ES-I3 (cell line): ENCODE data around the gene RNF19B.

ENCODE experiments used
- H3K36me3 ChIP-seq: 2 replicates; pipeline ENCODE4 v1.6.1; 2013; ENCODE audit warnings: mild to moderate bottlenecking, low read length, control low read depth, moderate library complexity; ENCODE audit not compliant: insufficient read depth
- H3K4me1 ChIP-seq: 2 replicates; pipeline ENCODE4 v1.6.1; 2013; ENCODE audit warnings: mild to moderate bottlenecking, control low read depth, low read length; ENCODE audit not compliant: insufficient read depth
- H3K9ac ChIP-seq: 2 replicates; pipeline ENCODE4 v1.6.1; 2013; ENCODE audit warnings: low read depth, mild to moderate bottlenecking, low read length, moderate library complexity
- H3K9me3 ChIP-seq: 2 replicates; pipeline ENCODE4 v1.6.1; 2013; ENCODE audit warnings: mild to moderate bottlenecking, low read length, moderate library complexity; ENCODE audit not compliant: control insufficient read depth, insufficient read depth

RNF19B gene

DNA sequence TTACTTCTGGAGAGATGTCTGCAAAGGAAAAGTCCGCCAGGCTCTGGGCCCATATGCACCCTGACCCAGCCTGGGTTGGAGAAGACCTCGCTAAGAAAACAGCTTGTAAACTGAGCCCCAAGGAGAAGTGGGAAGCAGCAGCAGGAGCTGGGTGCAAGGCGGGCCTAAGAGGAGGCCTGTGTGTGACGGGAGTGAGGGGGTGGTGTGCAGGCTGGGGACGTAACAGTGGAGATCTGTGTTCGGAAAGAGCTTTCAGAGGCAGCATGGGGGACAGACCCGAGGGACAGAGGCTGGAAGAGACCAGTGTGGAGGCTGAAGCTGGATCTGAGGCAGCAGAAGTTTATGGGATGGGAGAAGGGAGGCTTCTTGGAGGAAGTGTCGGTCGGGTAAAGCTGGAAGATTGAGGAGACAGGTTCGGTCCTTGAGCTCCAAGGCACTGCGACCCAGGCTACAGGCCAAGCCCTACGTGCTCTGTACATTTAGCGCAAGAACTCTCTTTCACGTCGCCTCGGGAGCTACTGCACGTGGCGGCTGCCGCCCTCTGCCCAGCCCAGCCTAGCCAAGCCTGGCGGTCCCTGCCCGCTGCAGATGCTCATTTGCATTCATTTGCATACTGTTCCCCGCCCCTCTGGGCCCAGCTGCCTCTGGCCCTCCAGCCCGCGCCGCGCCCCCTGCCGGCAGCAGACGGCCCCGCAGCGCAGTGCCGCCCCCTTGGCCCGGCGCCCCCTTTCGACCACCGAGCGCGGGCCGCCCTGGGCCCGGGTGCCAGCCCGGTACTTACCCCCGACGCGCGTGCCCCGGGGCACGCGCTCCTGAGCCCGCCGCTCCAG, 72.0 kb downstream of the RNF19B start:
- H3K4me1 ChIP-seq, result no peaks in the 10 kb centered on the region; the same call in 1 of the 2 replicates
- H3K9ac ChIP-seq, result peak overlapping the region; percentile 74

DNA sequence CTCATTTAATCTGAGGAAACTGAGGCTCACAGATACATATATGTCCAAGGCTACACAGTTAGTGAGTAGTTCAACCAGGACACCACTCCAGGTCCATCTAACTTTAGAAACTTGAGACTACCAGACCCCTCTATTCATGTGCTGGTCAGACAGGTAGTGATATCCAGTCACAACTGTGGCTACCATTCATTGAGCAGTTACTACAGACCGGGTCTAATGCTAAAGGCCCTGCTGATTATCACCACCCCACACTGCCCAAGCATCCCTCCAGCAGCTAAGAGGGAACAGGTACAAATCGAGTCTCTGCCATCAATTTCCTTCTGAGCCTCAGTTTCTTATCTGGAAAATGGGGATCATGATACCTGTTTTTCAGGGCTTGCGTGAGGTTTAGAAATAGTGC, 73.0 kb downstream of the RNF19B start:
- Histone ChIP-seq H3K9ac (no peak overlapping the region), H3K36me3 (no peaks in the 10 kb centered on the region), H3K4me1 (no peaks in the 10 kb centered on the region; the same call in 1 of the 2 replicates), H3K9me3 (no peaks in the 10 kb centered on the region)

More for the DNA sequence above, 72.0 kb downstream of the RNF19B start:
- no peaks in the 10 kb centered on the region for H3K9me3 ChIP-seq
- H3K36me3 ChIP-seq, result no peaks in the 10 kb centered on the region

DNA sequence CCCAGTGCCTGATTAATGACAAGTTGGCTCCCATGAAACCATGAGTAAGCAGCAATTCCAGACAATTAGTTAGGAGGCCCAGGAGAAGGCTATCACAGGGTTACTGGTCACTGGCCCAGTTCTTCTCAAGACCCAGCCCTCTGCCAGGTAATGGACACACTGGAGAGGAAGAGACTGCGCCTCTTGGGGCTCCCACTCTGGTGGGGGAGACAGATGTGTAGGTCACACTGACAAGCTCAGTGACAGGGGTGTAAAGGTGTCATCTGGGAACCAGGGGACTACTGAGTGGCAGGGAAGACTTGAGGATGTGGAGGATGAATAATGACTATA, 73.4 kb downstream of the RNF19B start:
- no peaks in the 10 kb centered on the region; the same call in 1 of the 2 replicates for H3K4me1 ChIP-seq
- no peak overlapping the region for H3K9ac ChIP-seq
- no peaks in the 10 kb centered on the region for H3K9me3 ChIP-seq
- H3K36me3 ChIP-seq, result no peaks in the 10 kb centered on the region

DNA sequence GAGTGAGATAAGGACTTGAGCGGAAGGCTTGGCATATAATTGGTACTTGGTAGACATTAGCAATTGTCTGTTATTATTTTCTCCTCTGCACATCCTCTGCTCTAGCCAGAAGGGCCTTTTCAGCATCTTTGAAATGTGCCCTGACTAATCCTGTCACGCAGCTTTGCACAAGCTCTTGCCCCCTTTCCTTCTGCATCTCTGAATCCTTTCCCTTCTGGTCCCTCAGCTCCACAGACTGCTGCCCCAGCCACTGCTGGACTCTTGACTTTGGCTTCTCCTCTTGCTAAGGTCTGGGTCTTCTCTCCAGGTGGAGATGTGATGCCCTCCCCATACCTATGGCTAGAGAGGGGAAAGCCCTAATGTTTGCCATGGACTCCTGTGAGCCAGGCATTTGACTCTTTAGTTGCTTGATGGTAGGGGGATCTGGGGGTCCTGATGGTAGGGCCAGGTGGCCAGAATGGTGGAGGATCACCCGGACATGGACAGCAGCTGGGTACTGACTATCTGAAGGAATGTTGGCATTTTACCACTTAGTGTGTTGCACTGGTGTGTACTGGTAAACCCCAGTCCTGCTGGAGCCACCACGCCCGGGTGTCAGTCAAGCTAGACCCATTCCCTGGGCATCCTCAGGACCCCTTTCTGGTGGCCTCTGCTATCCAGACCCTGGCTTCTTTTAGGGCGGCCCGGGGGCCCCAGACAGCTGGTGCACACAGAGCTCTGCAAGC, 73.9 kb downstream of the RNF19B start:
- no peaks in the 10 kb centered on the region for H3K9me3 ChIP-seq
- no peak overlapping the region for H3K9ac ChIP-seq
- no peaks in the 10 kb centered on the region; the same call in 1 of the 2 replicates for H3K4me1 ChIP-seq

GRCh38 chr1:32889731-32890278, 74.8 kb downstream of the RNF19B start:
- H3K4me1 ChIP-seq, result no peaks in the 10 kb centered on the region; the same call in 1 of the 2 replicates
- H3K36me3 ChIP-seq, result no peaks in the 10 kb centered on the region
- no peaks in the 10 kb centered on the region for H3K9me3 ChIP-seq
- H3K9ac ChIP-seq, result no peak overlapping the region

More for the DNA sequence above, 73.9 kb downstream of the RNF19B start:
- no peaks in the 10 kb centered on the region for H3K36me3 ChIP-seq

DNA sequence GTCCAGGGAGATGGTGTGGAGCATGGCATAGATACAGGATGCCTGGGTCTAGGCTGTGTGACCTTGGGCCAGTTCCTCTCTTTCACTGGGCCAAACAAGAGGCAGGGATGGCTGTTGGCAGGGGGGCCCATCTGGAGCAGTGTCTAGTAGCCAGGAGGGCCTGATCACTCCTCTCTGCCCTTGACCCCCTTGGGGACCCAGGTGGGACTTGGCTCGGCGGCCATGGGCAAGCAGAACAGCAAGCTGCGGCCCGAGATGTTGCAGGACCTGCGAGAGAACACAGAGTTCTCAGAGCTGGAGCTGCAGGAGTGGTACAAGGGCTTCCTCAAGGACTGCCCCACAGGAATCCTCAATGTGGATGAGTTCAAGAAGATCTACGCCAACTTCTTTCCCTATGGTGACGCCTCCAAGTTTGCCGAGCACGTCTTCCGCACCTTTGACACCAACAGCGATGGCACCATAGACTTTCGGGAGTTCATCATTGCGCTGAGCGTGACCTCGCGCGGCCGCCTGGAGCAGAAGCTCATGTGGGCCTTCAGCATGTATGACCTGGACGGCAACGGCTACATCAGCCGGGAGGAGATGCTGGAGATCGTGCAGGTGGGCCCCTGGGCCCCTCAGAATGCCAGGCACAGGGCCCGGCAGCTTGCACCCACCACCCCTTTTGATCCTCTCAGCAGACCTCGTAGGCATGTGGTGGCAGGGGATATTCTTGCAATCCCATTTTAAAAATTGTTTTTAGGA, 75.8 kb downstream of the RNF19B start:
- no peak overlapping the region for H3K9ac ChIP-seq

GRCh38 chr1:32888134-32888533, 76.5 kb downstream of the RNF19B start:
- H3K9me3 ChIP-seq, result no peaks in the 10 kb centered on the region
- H3K9ac ChIP-seq, result no peak overlapping the region
- no peaks in the 10 kb centered on the region; the same call in 1 of the 2 replicates for H3K4me1 ChIP-seq
- H3K36me3 ChIP-seq, result no peaks in the 10 kb centered on the region

More for the DNA sequence above, 75.8 kb downstream of the RNF19B start:
- Histone ChIP-seq H3K9me3 (no peaks in the 10 kb centered on the region), H3K4me1 (no peaks in the 10 kb centered on the region; the same call in 1 of the 2 replicates), H3K36me3 (no peaks in the 10 kb centered on the region)

DNA sequence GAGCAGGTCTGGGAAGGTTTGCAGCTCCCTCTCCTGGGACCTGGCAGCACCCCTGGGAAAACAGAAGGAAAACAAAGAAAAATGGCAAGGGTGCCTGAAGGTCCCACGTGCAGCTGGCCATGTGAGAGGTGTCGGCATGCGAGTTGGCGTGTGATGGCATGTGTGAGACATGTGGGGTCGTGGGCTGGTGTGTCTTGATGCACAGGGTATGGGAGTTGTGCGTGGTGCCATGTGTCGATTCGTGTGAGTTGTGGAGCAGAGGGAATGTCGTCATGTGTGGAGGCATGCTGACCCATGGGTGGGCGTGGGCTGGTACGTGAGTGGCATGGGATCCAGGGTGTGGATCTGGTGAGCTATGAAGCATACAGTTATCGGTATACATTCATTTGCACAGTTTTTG, 77.0 kb downstream of the RNF19B start:
- no peaks in the 10 kb centered on the region for H3K9me3 ChIP-seq
- no peaks in the 10 kb centered on the region; the same call in 1 of the 2 replicates for H3K4me1 ChIP-seq
- no peak overlapping the region for H3K9ac ChIP-seq
- H3K36me3 ChIP-seq, result no peaks in the 10 kb centered on the region

DNA sequence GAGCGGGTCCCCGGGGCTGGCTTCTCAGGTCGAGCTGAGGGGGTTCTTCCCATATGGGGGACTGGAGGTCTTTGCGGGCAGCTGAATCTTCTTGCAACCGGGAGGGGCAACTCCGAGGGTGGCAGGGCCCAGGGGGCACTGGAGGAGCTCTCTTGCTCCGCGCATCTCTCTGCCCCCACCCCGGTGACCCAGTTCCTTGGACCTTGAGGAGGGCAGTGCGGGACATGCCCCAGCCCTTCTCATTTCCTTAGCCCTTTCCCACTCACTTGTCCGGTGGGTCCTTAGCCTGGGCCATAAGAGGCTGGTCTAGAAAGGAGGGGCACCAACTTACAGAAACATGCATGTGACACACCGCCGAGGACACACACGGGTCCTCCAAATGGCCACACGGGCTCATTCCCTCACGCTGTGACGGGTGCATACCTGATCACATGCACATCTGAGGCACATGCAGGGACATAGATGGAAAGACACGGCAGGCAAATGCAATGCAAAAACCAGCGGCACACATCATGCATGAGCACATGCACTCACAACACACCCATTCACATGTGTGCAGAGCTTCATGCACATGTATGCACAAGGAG, 77.7 kb downstream of the RNF19B start:
- Histone ChIP-seq H3K4me1 (no peaks in the 10 kb centered on the region; the same call in 1 of the 2 replicates), H3K9me3 (no peaks in the 10 kb centered on the region), H3K9ac (no peak overlapping the region), H3K36me3 (no peaks in the 10 kb centered on the region)
